Cardiac muscle cell (in vitro differentiated cells and primary cell): ENCODE data around the gene RIMKLB. TPM values are rescaled to one million over a fixed set of nuclear protein-coding genes. Genes with fewer than 3 reads are reported as not detected.

Source experiments
- DNase-seq, 2 donors: peaks; one replicate each; pipeline versions ENCODE4 v3.0.0 to v3.0.0-alpha.2; 2010 to 2017; ENCODE audit warnings: low read depth in 1 of 2, low spot score in 1 of 2
- H3K27ac ChIP-seq: fragments of 200-600 bp; sonication (generic); 2 replicates; pipeline ENCODE4 v1.5.1; 2016
- H3K27me3 ChIP-seq: fragments of 200-600 bp; sonication (generic); 2 replicates; pipeline ENCODE4 v1.6.0; 2016; ENCODE audit warnings: control low read depth
- H3K36me3 ChIP-seq: fragments of 200-600 bp; sonication (generic); 2 replicates; pipeline ENCODE4 v1.5.1; 2016; ENCODE audit warnings: control low read depth
- H3K4me1 ChIP-seq: fragments of 200-600 bp; sonication (generic); 2 replicates; pipeline ENCODE4 v1.8.1; 2017; ENCODE audit warnings: low read depth, mild to moderate bottlenecking, mixed run types
- H3K4me3 ChIP-seq: fragments of 200-600 bp; sonication (generic); 2 replicates; pipeline ENCODE4 v1.5.1; 2016; ENCODE audit warnings: mild to moderate bottlenecking
- H3K9me3 ChIP-seq: fragments of 200-600 bp; sonication (generic); 2 replicates; pipeline ENCODE4 v1.5.1; 2017; ENCODE audit warnings: low read depth, mild to moderate bottlenecking, control low read depth
- polyA plus RNA-seq: library from polyadenylated mRNA; unstranded; fragments of >200 nt; fragmentation: Nextera tagmentation; extraction: Ambion mirVana; gene quantifications from 2 replicates; pipeline ENCODE4 v1.2.1, GENCODE V29; 2016
- total RNA-seq: library from RNA; depleted of rRNA; stranded (reverse); fragments of >200 nt; gene quantifications from 2 replicates; pipeline ENCODE4 v1.2.3, GENCODE V29; 2016
- TF ChIP-seq, protein P1 (sequence below): IDR thresholded peaks from 2 replicates; pipeline ENCODE4 v1.5.1; 2012; ENCODE audit warnings: low read depth, mild to moderate bottlenecking, low read length

Gene RIMKLB
- total and polyA plus RNA-seq, 2 experiments from 2014 or later, result 47.7 to 70.9 TPM

DNA sequence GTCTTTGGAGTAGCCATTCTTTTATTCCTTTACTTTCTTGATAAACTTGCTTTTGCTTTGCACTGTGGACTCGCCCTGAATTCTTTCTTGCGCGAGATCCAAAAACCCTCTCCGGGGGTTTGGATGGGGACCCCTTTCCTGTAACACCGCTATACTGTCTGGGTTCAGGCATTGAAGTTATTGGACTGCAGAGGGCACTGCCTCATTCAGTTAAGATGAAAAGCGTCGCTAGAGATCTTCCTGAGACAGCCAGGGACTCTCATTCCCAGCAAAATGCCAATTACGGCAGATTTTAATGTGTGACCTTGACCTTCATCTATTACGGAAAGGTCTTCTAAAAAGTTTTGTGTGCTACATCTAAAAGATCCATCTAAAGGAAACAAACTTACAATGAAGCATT, 17.3 kb upstream of the RIMKLB start:
- H3K36me3 ChIP-seq, result no peaks in the 10 kb centered on the region
- no peak overlapping the region for H3K27ac ChIP-seq
- TF ChIP-seq, protein P1, sequence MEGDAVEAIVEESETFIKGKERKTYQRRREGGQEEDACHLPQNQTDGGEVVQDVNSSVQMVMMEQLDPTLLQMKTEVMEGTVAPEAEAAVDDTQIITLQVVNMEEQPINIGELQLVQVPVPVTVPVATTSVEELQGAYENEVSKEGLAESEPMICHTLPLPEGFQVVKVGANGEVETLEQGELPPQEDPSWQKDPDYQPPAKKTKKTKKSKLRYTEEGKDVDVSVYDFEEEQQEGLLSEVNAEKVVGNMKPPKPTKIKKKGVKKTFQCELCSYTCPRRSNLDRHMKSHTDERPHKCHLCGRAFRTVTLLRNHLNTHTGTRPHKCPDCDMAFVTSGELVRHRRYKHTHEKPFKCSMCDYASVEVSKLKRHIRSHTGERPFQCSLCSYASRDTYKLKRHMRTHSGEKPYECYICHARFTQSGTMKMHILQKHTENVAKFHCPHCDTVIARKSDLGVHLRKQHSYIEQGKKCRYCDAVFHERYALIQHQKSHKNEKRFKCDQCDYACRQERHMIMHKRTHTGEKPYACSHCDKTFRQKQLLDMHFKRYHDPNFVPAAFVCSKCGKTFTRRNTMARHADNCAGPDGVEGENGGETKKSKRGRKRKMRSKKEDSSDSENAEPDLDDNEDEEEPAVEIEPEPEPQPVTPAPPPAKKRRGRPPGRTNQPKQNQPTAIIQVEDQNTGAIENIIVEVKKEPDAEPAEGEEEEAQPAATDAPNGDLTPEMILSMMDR, result peak; percentile 8
- H3K27me3 ChIP-seq, result no peaks in the 10 kb centered on the region
- H3K4me1 ChIP-seq, result no peaks in the 10 kb centered on the region
- DNase-seq, result no peak
- H3K4me3 ChIP-seq, result no peak overlapping the region
- no peaks in the 10 kb centered on the region for H3K9me3 ChIP-seq

DNA sequence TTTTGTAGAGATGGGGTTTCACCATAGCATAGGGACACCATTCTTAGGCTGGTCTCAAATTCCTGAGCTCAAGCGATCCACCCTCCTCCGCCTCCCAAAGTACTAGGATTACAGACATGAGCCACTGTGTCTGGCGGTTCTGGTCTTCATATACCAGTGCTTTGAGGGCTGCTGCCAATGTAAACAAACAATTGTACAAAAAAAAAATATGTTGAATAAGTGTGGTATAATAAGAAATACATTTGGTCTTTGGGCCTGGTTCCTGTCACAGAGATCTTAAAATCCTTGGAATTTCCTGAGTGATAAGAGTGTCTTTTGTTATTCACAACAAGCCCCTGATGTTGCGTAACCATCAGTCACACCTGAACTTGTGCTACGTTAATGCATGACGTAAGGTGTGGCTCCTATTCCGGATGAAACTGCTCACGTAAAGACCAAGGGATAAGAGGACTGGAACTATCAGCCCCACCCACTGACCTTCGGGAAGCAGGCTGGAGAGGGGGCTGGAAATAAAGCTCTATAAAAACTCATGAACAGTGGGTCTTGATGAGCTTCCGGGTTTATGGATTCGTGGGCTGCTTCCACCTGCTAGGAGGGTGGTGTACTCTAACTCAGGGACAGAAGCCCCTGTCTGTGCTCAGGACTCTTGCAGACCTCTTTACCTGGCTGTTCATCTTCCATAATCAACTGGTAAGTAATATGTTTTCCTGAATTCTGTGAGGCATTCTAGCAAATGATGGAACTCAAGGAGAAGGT, 16.5 kb upstream of the RIMKLB start:
- TF ChIP-seq, protein P1, result no peak
- DNase-seq, result peak in 1 of 2 donors; percentile 89
- H3K4me3 ChIP-seq, result no peak overlapping the region
- no peaks in the 10 kb centered on the region for H3K9me3 ChIP-seq
- H3K27me3 ChIP-seq, result no peaks in the 10 kb centered on the region
- H3K27ac ChIP-seq, result no peak overlapping the region
- H3K4me1 ChIP-seq, result no peaks in the 10 kb centered on the region
- no peaks in the 10 kb centered on the region for H3K36me3 ChIP-seq

DNA sequence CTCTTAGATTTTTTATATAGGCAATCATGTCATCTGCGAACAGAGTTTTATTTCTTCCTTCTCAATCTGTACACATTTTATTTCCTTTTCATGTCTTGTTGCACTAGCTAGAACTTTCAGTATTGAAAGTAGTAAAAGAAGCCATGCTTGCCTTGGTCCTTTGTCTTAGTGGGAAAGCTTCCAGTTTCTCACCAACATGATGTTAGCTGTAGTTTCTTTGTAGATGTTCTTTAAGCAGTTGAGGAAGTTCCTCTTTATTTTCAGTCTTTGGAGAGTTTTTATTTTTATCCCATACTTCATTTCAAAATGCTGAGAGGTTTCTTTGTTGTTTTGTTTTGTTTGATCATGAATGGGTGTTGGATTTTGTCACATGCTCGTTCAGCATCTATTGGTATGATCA, 12.7 kb upstream of the RIMKLB start:
- Histone ChIP-seq H3K36me3 (no peaks in the 10 kb centered on the region), H3K9me3 (no peaks in the 10 kb centered on the region), H3K4me3 (no peak overlapping the region), H3K27ac (no peak overlapping the region), H3K27me3 (no peaks in the 10 kb centered on the region), H3K4me1 (peaks cover 8% of the 10 kb centered on the region)
- TF ChIP-seq, protein P1, result no peak
- DNase-seq, result no peak

DNA sequence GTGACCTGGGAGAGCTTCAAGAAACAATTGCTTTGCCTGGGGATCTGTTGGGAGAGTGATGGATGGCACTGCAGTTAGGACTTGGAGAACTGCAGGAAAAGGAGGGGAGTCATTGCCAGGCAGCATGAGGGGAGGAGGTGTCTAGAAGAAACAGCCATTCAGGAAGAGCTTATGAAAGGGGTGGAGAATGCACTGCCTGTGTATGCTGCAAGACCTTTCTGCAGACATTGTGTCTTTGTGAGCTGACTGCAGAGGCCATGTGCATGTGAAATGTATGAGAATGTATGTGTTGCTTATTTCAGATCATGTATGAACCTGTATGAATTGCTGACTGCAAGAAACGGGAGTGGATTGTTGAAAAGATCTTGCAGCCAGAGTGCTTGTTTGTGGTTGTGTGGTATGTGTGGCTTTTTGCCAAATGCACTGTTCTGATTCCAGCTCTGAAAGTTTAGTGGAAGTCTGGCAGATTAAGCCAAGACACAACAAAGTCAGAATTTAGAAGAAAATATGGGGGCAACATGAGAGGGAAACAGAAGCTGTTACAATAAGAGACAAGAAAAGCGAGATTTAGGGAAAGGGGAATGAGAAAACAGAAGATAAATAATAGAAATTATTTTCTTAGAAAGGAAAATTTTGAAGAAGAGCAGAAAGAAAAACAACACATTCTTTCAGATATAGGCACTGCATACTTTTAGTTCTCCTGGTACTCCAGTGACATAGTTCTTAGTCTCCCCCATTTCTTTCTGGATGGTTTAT, 9.8 kb upstream of the RIMKLB start:
- Histone ChIP-seq H3K9me3 (no peaks in the 10 kb centered on the region), H3K4me1 (peaks cover 19% of the 10 kb centered on the region), H3K27me3 (no peaks in the 10 kb centered on the region), H3K36me3 (no peaks in the 10 kb centered on the region), H3K27ac (peak overlapping the region; percentile 63), H3K4me3 (no peak overlapping the region)
- TF ChIP-seq, protein P1, result no peak
- peak; percentile 82 to 90 for DNase-seq

DNA sequence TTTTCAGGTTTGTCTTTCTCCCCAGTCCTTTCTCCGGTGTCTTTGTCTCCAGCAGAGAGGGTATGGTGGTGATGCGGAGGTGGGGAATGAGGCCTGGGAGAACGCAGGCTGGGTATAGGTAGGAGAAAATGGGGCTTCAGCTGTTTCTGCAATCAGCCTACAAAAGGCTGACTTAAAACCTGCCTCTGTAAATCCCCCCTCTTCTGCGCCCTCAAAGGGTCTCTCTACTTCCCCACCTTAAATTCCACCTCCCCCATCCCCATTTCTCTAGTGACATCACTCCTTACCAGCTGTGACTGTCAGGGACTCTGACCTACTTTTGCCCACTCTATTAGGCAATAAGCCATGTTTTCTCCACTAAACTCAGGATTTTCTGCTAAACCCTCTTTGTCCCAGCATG, 8.1 kb upstream of the RIMKLB start:
- no peak for DNase-seq
- Histone ChIP-seq H3K36me3 (no peaks in the 10 kb centered on the region), H3K4me3 (no peak overlapping the region), H3K27ac (no peak overlapping the region), H3K9me3 (no peaks in the 10 kb centered on the region), H3K4me1 (peaks cover 20% of the 10 kb centered on the region), H3K27me3 (no peaks in the 10 kb centered on the region)
- TF ChIP-seq, protein P1, result no peak
